ENCODE data around the gene CLCN2.

- TF ChIP-seq SUZ12 (IDR thresholded peaks at IDR 0.05; ENCODE audit: extremely low read depth, insufficient read depth, insufficient read length) = no peak
- no peak for TF ChIP-seq ZNF274 (IDR thresholded peaks at IDR 0.05; ENCODE audit: low read depth, low read length)
Observed at GRCh38 chr3:184305577-184305976, 55.8 kb downstream of the CLCN2 start.

Data from NT2/D1 (cell line).